ENCODE measurements around the gene TWF2.
A peak's percentile ranks its signal among the peaks of the same experiment; 100 is the strongest.

The TWF2 gene

DNA sequence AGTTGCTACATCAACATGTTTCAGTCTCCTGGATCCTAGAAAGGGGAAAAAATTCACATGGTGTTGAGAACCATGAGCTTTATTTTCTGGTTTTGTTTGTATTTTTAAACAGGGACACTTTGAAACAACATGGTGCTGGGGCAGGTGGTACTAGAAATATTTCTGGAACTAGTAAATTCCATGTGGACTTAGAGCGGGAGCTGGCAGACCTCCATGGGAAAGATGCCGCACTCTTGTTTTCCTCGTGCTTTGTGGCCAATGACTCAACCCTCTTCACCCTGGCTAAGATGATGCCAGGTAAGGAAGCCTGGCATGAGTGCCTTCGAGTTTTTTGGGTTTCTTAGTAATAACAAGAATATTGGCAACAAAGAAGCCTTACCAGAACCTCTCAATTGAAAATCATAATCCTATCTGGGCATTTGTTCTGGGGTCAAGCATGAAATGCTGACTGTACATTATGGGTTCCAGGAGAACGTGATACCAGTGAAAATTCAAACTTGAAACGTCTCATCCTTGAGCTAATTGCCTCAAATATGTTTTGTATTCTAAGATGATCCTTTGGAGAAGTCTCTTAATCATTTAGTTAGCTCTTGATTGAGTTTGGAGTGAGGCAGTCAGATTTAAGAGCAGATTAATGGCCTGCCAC is 33.1 kb downstream of the TWF2 start:
- TF ChIP-seq, protein P1, sequence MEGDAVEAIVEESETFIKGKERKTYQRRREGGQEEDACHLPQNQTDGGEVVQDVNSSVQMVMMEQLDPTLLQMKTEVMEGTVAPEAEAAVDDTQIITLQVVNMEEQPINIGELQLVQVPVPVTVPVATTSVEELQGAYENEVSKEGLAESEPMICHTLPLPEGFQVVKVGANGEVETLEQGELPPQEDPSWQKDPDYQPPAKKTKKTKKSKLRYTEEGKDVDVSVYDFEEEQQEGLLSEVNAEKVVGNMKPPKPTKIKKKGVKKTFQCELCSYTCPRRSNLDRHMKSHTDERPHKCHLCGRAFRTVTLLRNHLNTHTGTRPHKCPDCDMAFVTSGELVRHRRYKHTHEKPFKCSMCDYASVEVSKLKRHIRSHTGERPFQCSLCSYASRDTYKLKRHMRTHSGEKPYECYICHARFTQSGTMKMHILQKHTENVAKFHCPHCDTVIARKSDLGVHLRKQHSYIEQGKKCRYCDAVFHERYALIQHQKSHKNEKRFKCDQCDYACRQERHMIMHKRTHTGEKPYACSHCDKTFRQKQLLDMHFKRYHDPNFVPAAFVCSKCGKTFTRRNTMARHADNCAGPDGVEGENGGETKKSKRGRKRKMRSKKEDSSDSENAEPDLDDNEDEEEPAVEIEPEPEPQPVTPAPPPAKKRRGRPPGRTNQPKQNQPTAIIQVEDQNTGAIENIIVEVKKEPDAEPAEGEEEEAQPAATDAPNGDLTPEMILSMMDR (IDR thresholded peaks at IDR 0.05; ENCODE audit: low read depth, low read length, missing control alignments): no peak
- in situ Hi-C loops (cut with HindIII; ENCODE audit: low sequenced_read_pairs): no loop called here
- H3K4me3 ChIP-seq (ENCODE audit: low read depth, low read length): no peak overlapping the region
- DNase-seq (ENCODE audit: low read depth): peak; percentile 16

DNA sequence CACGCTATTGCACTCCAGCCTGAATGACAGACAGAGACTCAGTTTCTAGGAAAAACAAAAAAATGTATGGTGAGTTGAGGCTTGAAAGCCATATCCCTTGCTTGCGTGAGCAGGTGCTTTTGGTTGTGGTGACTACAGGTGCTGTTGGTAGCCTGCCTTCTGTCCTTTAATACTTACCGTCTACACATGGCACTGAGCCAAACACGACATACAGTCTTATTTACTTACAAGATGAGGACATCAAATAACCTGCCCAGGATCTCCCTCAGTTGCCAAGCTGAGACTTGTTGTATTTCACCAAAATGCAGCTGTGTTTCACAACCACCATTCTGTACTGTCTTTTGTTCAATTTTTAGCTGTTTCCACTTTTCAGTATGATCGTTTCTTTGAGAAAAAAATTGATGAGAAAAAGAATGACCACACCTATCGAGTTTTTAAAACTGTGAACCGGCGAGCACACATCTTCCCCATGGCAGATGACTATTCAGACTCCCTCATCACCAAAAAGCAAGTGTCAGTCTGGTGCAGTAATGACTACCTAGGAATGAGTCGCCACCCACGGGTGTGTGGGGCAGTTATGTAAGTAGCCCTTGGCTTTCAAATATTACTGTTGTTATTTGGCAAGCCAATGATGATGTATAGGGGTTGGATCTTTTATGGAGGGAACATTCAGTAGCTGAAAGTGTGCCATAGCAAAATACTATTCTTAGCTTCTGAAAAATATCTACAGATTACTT is 34.5 kb downstream of the TWF2 start:
- in situ Hi-C loops (cut with HindIII; ENCODE audit: low sequenced_read_pairs): loop anchor here (5.0 kb wide), 1 partner anchor 52 kb away; the partner anchor contains the start of gene POC1A
- H3K4me3 ChIP-seq (ENCODE audit: low read depth, low read length): no peak overlapping the region

DNA sequence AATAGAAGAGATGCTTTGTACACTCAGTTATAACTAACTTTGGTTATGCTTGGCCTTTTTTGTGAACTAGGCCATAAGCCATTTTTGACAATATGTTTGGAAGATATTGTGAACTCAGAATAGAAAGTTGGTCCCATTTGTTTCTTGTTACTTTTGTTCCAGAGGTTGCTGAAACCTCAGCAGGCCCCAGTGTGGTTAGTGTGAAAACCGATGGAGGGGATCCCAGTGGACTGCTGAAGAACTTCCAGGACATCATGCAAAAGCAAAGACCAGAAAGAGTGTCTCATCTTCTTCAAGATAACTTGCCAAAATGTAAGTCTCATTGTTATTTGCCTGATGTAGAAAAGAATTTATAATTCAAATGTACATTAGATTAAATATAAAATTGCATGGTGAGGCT is 35.3 kb downstream of the TWF2 start:
- no peak for DNase-seq (ENCODE audit: low read depth)
- no peak overlapping the region for H3K4me3 ChIP-seq (ENCODE audit: low read depth, low read length)
- in situ Hi-C loops (cut with HindIII; ENCODE audit: low sequenced_read_pairs): loop anchor here (5.0 kb wide), 1 partner anchor 51 kb away; the partner anchor contains the start of gene POC1A
- TF ChIP-seq, protein P1 (IDR thresholded peaks at IDR 0.05; ENCODE audit: low read depth, low read length, missing control alignments): no peak

More for the DNA sequence above, 34.5 kb downstream of the TWF2 start:
- TF ChIP-seq, protein P1 (IDR thresholded peaks at IDR 0.05; ENCODE audit: low read depth, low read length, missing control alignments): no peak
- no peak for DNase-seq (ENCODE audit: low read depth)

DNA sequence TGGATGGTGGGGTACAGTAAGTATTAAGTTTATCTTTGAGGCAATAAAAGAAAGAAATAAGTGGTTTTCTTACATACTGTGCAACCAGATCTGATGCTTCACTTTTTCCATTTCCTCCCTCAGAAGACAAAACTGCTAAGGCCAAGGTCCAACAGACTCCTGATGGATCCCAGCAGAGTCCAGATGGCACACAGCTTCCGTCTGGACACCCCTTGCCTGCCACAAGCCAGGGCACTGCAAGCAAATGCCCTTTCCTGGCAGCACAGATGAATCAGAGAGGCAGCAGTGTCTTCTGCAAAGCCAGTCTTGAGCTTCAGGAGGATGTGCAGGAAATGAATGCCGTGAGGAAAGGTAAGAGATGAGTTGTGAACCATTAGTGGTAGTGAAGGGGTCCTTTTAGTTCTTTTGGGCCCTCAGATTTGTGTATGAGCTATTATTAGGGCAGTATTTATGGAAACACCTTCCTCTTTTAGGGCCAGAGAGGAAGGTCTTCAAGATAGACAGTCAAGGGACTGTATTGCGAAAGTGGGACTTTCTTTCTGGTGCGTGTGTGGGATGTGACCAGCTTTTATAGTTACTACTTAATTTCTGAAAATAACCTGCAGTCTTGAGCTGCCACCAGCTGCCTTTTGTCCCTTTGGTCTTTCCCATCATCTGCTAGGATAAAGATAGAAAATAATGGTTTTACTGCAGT is 36.4 kb downstream of the TWF2 start:
- no peak for DNase-seq (ENCODE audit: low read depth)
- H3K4me3 ChIP-seq (ENCODE audit: low read depth, low read length): no peak overlapping the region
- in situ Hi-C loops (cut with HindIII; ENCODE audit: low sequenced_read_pairs): loop anchor here (5.0 kb wide), 1 partner anchor 50 kb away; the partner anchor contains the start of gene POC1A
- TF ChIP-seq, protein P1 (IDR thresholded peaks at IDR 0.05; ENCODE audit: low read depth, low read length, missing control alignments): no peak

DNA sequence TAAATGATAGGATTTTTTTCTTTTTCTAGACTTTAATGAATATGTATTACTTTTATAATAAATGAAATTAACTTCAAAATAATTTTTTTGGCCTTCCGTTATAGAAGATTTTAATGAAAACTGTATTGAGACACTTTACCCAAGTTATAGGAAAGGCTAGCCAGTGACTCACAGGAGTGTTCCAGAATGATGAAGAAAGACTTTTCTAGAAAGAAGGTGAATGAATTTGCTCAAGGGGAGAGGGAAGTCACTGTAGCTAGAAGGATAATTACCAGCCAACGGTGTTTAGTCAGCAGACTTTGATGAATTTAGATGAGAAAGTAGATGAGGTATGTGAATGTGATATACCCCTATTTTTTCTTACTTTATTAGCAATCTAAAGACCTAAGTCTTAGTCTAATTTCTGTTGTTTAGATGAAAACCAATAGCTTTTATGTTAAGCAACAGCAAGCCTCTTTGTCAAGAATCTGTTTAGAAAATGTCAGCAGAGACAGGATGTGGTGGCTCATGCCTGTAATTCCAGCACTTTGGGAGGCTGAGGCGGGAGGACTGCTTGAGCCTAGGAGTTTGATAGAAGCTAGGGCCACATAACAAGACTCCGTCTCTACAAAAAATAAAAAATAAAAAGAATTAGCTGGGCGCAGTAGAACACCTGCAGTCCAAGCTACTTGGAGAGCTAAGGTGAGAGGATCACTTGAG is 37.8 kb downstream of the TWF2 start:
- TF ChIP-seq, protein P1 (IDR thresholded peaks at IDR 0.05; ENCODE audit: low read depth, low read length, missing control alignments): no peak
- no peak overlapping the region for H3K4me3 ChIP-seq (ENCODE audit: low read depth, low read length)
- in situ Hi-C loops (cut with HindIII; ENCODE audit: low sequenced_read_pairs): loop anchor here (5.0 kb wide), 1 partner anchor 49 kb away; the partner anchor contains the start of gene POC1A
- DNase-seq (ENCODE audit: low read depth): no peak
